ENCODE measurements around the gene PELI2. TPM values are rescaled to one million over a fixed set of nuclear protein-coding genes. Genes with fewer than 3 reads are reported as not detected.

Gene PELI2
- total RNA-seq, 1 donor from 2014 or later: 33.7 TPM

DNA sequence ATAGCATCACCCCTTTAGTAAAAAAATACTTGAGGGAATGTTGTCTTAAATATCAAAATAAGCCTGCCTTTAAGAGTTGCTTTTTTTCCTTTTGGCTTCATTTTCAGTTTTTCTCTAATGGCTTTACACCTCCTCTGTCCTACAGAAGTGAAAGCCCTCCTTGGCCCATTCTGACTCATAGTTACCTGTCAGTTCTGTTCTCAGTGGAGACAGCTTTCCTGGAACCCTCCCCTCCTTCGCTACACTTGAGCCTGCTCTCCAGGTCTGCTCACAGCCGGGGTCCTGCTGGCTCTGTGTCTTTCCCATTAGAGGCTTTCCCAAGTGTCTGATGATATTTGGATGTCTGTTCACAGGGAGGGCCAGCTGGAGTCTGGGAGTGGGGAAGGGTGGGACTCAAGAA, 84.0 kb downstream of the PELI2 start:
- no peak for DNase-seq (ENCODE audit: extremely low spot score, unreplicated experiment)
- H3K4me1 Mint-ChIP-seq (ENCODE audit: unreplicated experiment): no peaks in the 10 kb centered on the region
- no peaks in the 10 kb centered on the region for H3K36me3 Mint-ChIP-seq
- H3K27me3 Mint-ChIP-seq: no peaks in the 10 kb centered on the region
- H3K27ac Mint-ChIP-seq: no peak overlapping the region
- H3K4me3 Mint-ChIP-seq: no peak overlapping the region
- no peaks in the 10 kb centered on the region for H3K9me3 Mint-ChIP-seq
- no peak for TF ChIP-seq CTCF (conservative IDR thresholded peaks at IDR 0.05)

GRCh38 chr14:56205881-56206280, 87.7 kb downstream of the PELI2 start:
- no peak for TF ChIP-seq CTCF (conservative IDR thresholded peaks at IDR 0.05)
- H3K9me3 Mint-ChIP-seq: no peaks in the 10 kb centered on the region
- H3K36me3 Mint-ChIP-seq: no peaks in the 10 kb centered on the region
- peaks cover 11% of the 10 kb centered on the region for H3K4me1 Mint-ChIP-seq (ENCODE audit: unreplicated experiment)
- no peak for DNase-seq (ENCODE audit: extremely low spot score, unreplicated experiment)
- H3K27ac Mint-ChIP-seq: no peak overlapping the region
- H3K4me3 Mint-ChIP-seq: no peak overlapping the region
- H3K27me3 Mint-ChIP-seq: no peaks in the 10 kb centered on the region

GRCh38 chr14:56206596-56206995, 88.4 kb downstream of the PELI2 start:
- no peaks in the 10 kb centered on the region for H3K27me3 Mint-ChIP-seq
- DNase-seq (ENCODE audit: extremely low spot score, unreplicated experiment): no peak
- no peak overlapping the region for H3K27ac Mint-ChIP-seq
- H3K4me1 Mint-ChIP-seq (ENCODE audit: unreplicated experiment): peaks cover 17% of the 10 kb centered on the region
- no peaks in the 10 kb centered on the region for H3K36me3 Mint-ChIP-seq
- no peak overlapping the region for H3K4me3 Mint-ChIP-seq
- no peaks in the 10 kb centered on the region for H3K9me3 Mint-ChIP-seq
- no peak for TF ChIP-seq CTCF (conservative IDR thresholded peaks at IDR 0.05)

DNA sequence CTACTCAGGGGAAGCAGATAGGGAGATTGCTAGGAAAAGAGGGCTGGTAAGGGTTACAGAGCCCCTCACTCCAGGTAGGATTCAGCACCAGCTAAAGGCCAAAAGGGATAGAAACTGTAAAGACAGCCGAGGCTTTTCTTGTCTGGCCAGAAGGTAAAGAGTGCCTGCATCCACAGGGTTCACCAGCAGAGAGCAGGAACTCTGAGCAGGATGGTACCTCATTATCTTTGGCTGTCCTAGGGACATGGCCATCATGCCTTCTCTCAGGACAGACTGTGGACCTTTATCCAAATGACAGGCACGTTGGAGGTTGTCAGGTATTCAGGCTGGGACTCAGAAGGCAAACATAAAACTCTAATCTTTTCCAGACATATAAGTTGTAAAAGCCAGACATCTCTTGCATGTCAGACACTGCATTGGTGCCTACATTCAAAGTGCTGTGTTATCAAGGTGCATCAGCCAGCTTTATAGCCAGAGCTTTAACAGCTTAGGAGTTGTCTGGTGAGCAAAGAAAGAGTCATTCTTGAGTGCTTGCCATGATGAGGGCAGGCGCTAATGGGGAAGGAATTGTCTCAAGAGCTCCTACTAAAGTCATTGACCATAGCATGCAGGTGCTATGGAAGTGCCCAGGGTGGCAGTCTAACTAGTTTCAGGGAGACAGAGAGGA, 89.5 kb downstream of the PELI2 start:
- no peak overlapping the region for H3K27ac Mint-ChIP-seq
- H3K4me3 Mint-ChIP-seq: no peak overlapping the region
- H3K36me3 Mint-ChIP-seq: no peaks in the 10 kb centered on the region
- no peak for TF ChIP-seq CTCF (conservative IDR thresholded peaks at IDR 0.05)
- H3K27me3 Mint-ChIP-seq: no peaks in the 10 kb centered on the region
- peaks cover 23% of the 10 kb centered on the region for H3K4me1 Mint-ChIP-seq (ENCODE audit: unreplicated experiment)
- DNase-seq (ENCODE audit: extremely low spot score, unreplicated experiment): no peak
- H3K9me3 Mint-ChIP-seq: no peaks in the 10 kb centered on the region

- Mint-ChIP-seq H3K27ac (no peak overlapping the region), H3K27me3 (no peaks in the 10 kb centered on the region), H3K36me3 (no peaks in the 10 kb centered on the region), H3K4me1 (ENCODE audit: unreplicated experiment) (peaks cover 28% of the 10 kb centered on the region), H3K9me3 (no peaks in the 10 kb centered on the region), H3K4me3 (no peak overlapping the region)
- DNase-seq (ENCODE audit: extremely low spot score, unreplicated experiment): no peak
- TF ChIP-seq CTCF (conservative IDR thresholded peaks at IDR 0.05): no peak
Observed at GRCh38 chr14:56208520-56208919, 90.3 kb downstream of the PELI2 start.

DNA sequence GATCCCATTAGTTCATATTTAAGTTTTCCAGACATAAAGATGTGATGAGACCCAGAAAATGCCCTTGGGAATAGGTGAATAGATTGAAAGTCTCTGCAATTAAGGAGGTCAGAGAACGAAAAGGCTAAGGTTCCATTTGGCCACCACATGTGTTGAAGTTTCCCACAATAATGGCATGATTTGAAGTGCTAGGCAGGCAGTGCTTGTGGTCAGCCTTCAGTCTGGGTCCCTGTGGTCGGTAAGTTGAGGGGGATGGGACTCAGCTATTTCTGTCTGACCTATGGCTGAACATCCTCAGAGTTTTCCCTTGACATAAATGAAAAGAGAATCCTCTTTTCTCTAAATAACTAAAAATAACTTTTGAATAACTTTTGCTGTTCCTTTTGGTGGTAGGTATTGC, 92.4 kb downstream of the PELI2 start:
- Mint-ChIP-seq H3K27me3 (no peaks in the 10 kb centered on the region), H3K4me1 (ENCODE audit: unreplicated experiment) (peaks cover 29% of the 10 kb centered on the region), H3K9me3 (no peaks in the 10 kb centered on the region), H3K27ac (no peak overlapping the region), H3K36me3 (no peaks in the 10 kb centered on the region), H3K4me3 (no peak overlapping the region)
- TF ChIP-seq CTCF (conservative IDR thresholded peaks at IDR 0.05): no peak
- no peak for DNase-seq (ENCODE audit: extremely low spot score, unreplicated experiment)

All from type B pancreatic cell (in vitro differentiated cells).